Upper lobe of right lung (tissue), 1 donor: Measurements from ENCODE around the gene RBM34. TPM values are rescaled to one million over a fixed set of nuclear protein-coding genes. Genes with fewer than 3 reads are reported as not detected.

Experiments used
- ATAC-seq: fragments of 200-7000 bp; cut with Tn5 transposase; one replicate; pipeline ENCODE4 v1.9.1; 2020; ENCODE audit warnings: mild to moderate bottlenecking, moderate library complexity
- DNase-seq: peaks from one replicate; pipeline ENCODE4 v3.0.0-alpha.2; 2020
- H3K27ac ChIP-seq: fragments of 200-600 bp; one replicate; pipeline ENCODE4 v1.8.0; 2022
- H3K27me3 ChIP-seq: fragments of 200-600 bp; one replicate; pipeline ENCODE4 v1.8.0; 2022; ENCODE audit warnings: mild to moderate bottlenecking
- H3K36me3 ChIP-seq: fragments of 200-600 bp; one replicate; pipeline ENCODE4 v1.8.0; 2022
- H3K4me1 ChIP-seq: fragments of 200-600 bp; one replicate; pipeline ENCODE4 v1.8.0; 2022
- H3K4me3 ChIP-seq: fragments of 200-600 bp; one replicate; pipeline ENCODE4 v1.8.0; 2022; ENCODE audit warnings: mild to moderate bottlenecking
- H3K9me3 ChIP-seq: fragments of 200-600 bp; one replicate; pipeline ENCODE4 v1.8.0; 2022
- intact Hi-C: fragments of 100-400 bp; cut with DNase I; formaldehyde crosslinking; loops from one replicate; pipeline ENCODE4 v1.11.0; 2022
- total RNA-seq: library from RNA; stranded (reverse); fragmentation: NEBNext Ultra II Directional; extraction: Animal tissue kit (Norgen Biotek cat#: 25700); gene quantifications from one replicate; pipeline ENCODE4 v1.2.1, GENCODE V29; 2021
- TF ChIP-seq, protein P1 (sequence below): fragments of 200-600 bp; IDR thresholded peaks from one replicate; pipeline ENCODE4 v1.8.0; 2022; ENCODE audit warnings: antibody characterized with exemption
- donor health status: DM: no; HTN: yes; CAD: no; lungs with severe emphysema.

RBM34 gene
- total RNA-seq, 1 donor from 2014 or later, result 60.5 TPM

DNA sequence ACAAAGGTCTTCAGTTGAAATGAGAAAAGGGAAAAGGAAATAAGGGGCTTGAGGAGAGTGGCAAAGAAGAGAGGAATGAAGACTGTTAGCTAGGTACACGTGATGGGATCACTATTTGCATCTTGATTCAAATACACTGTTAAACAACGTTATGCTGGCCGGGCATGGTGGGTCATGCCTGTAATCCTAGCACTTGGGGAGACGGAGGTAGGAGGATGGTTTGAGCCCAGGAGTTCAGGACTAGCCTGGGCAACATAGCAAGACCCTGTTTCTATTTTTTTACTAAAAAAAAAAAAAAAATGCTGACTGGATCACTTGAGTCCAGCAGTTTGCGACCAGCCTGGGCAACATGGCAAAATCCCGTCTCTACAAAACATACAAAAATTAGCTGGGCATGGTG is 2.4 kb downstream of the RBM34 start:
- no peak for DNase-seq
- no peak overlapping the region for H3K27ac ChIP-seq
- TF ChIP-seq, protein P1, sequence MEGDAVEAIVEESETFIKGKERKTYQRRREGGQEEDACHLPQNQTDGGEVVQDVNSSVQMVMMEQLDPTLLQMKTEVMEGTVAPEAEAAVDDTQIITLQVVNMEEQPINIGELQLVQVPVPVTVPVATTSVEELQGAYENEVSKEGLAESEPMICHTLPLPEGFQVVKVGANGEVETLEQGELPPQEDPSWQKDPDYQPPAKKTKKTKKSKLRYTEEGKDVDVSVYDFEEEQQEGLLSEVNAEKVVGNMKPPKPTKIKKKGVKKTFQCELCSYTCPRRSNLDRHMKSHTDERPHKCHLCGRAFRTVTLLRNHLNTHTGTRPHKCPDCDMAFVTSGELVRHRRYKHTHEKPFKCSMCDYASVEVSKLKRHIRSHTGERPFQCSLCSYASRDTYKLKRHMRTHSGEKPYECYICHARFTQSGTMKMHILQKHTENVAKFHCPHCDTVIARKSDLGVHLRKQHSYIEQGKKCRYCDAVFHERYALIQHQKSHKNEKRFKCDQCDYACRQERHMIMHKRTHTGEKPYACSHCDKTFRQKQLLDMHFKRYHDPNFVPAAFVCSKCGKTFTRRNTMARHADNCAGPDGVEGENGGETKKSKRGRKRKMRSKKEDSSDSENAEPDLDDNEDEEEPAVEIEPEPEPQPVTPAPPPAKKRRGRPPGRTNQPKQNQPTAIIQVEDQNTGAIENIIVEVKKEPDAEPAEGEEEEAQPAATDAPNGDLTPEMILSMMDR, result no peak
- H3K36me3 ChIP-seq, result peaks cover 52% of the 10 kb centered on the region
- intact Hi-C loops, result no loop called here
- H3K4me3 ChIP-seq, result no peak overlapping the region
- H3K9me3 ChIP-seq, result no peaks in the 10 kb centered on the region
- H3K4me1 ChIP-seq, result peaks cover 13% of the 10 kb centered on the region
- H3K27me3 ChIP-seq, result no peaks in the 10 kb centered on the region
- no peak for ATAC-seq

DNA sequence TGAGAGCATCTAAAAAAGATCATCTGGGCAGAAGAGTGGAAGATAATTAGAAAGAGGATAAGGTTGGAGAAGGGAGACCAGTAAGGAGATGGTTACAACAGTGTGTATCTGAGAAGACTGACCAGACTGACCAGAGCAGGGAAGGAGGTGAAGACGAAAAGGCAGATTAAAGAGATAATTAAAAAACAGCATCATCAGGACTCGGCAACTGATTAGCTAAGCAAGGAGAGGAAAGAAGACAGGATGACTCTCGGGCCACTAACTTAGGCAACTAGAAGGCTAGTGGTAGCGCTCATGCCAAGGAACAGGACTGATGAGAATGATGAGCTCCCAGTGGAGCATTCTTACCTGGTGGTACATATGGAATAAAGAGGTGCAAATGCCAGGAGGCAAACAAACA is 3.9 kb downstream of the RBM34 start:
- DNase-seq (no peak), ATAC-seq (no peak)
- no peak overlapping the region for H3K27ac ChIP-seq
- H3K9me3 ChIP-seq, result no peaks in the 10 kb centered on the region
- intact Hi-C loops, result no loop called here
- TF ChIP-seq, protein P1, result no peak
- peaks cover 13% of the 10 kb centered on the region for H3K4me1 ChIP-seq
- no peaks in the 10 kb centered on the region for H3K27me3 ChIP-seq
- no peak overlapping the region for H3K4me3 ChIP-seq
- H3K36me3 ChIP-seq, result peaks cover 67% of the 10 kb centered on the region

- ATAC-seq, result no peak
- DNase-seq, result no peak
- peaks cover 13% of the 10 kb centered on the region for H3K4me1 ChIP-seq
- H3K9me3 ChIP-seq, result no peaks in the 10 kb centered on the region
- no peak overlapping the region for H3K4me3 ChIP-seq
- no peak overlapping the region for H3K27ac ChIP-seq
- no peaks in the 10 kb centered on the region for H3K27me3 ChIP-seq
- intact Hi-C loops, result no loop called here
- TF ChIP-seq, protein P1, result no peak
- peaks cover 70% of the 10 kb centered on the region for H3K36me3 ChIP-seq
These were observed 4.3 kb downstream of the RBM34 start for GRCh38 chr1:235156740-235157139.

DNA sequence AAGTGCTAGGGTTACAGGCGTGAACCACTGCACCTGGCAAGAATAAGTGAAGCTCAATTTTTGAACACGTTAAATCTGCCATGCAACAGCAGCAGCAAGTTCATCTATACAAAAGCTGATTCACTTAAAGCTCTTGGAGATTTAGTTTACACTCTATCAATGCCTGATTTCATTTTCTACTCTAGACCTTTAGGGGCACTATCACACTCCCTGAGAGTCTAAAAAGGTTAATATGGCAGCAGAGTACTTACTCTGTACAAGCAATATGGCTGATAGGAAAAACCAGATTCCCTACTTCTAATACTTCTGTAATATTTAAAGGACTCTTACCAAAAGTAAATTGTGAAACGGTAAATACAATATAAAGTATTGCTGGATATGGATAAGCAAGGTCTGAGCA is 4.8 kb downstream of the RBM34 start:
- TF ChIP-seq, protein P1, result no peak
- H3K4me3 ChIP-seq, result no peak overlapping the region
- ATAC-seq (no peak), DNase-seq (no peak)
- H3K27ac ChIP-seq, result no peak overlapping the region
- no peaks in the 10 kb centered on the region for H3K27me3 ChIP-seq
- peaks cover 75% of the 10 kb centered on the region for H3K36me3 ChIP-seq
- intact Hi-C loops, result no loop called here
- H3K4me1 ChIP-seq, result peaks cover 13% of the 10 kb centered on the region
- no peaks in the 10 kb centered on the region for H3K9me3 ChIP-seq

DNA sequence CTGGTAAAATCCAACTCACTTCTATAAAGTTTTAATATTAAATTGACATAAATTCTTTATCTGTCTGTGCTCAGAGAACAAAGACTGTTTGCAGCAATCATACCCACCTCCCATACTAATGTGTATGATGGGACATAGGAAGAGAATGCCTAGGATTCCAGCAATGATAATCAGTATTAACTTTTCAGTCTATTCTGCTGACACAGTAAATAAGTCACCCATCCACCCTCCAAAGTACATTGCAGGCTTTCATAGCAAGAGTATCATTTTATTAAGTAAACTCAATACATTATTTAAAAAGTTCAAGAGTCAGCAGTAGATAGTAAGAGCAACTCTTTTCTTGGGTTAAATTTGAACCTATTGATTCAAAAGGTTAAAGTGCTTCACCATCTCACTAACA is 8.8 kb downstream of the RBM34 start:
- no peaks in the 10 kb centered on the region for H3K27me3 ChIP-seq
- intact Hi-C loops, result no loop called here
- H3K4me1 ChIP-seq, result no peaks in the 10 kb centered on the region
- TF ChIP-seq, protein P1, result no peak
- ATAC-seq, result no peak
- no peak overlapping the region for H3K4me3 ChIP-seq
- no peak overlapping the region for H3K27ac ChIP-seq
- DNase-seq, result no peak
- peaks cover 93% of the 10 kb centered on the region for H3K36me3 ChIP-seq
- H3K9me3 ChIP-seq, result no peaks in the 10 kb centered on the region

DNA sequence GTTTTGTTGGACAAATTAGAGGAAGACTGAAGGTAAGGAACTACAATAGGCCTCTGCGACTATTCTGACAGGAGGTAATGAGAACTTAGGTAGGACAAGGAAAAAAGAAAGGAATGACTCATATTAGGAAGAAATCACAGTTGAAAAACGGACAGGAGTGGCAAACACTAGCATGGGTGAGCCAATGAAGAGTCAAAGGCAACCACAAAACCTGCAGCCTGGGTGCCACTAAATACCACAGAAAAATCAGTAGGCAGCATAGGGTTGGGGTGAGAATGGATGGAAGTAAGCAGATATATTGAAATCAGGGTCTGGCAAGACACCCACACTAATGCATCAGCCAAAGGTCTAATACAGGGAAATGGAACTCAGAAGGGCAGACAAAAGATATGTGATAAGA is 10.0 kb downstream of the RBM34 start:
- DNase-seq, result no peak
- TF ChIP-seq, protein P1, result no peak
- no peaks in the 10 kb centered on the region for H3K9me3 ChIP-seq

More for the DNA sequence above, 10.0 kb downstream of the RBM34 start:
- peaks cover 93% of the 10 kb centered on the region for H3K36me3 ChIP-seq
- no peak for ATAC-seq
- H3K4me1 ChIP-seq, result no peaks in the 10 kb centered on the region
- no peaks in the 10 kb centered on the region for H3K27me3 ChIP-seq
- no peak overlapping the region for H3K27ac ChIP-seq
- H3K4me3 ChIP-seq, result no peak overlapping the region
- intact Hi-C loops, result no loop called here
